Measurements from ENCODE around the gene ACP2. TPM values are rescaled to one million over a fixed set of nuclear protein-coding genes. Genes with fewer than 3 reads are reported as not detected.

ACP2 gene
- total RNA-seq, 1 donor from 2014 or later, result 31.6 TPM

- ATAC-seq (no peak), DNase-seq (no peak)
- Histone ChIP-seq H3K4me1 (peaks cover 35% of the 10 kb centered on the region), H3K27me3 (no peaks in the 10 kb centered on the region), H3K27ac (no peak overlapping the region), H3K9me3 (no peaks in the 10 kb centered on the region), H3K36me3 (peaks cover 34% of the 10 kb centered on the region), H3K4me3 (peak overlapping the region; percentile 80)
- intact Hi-C loops (cut with DNase I), result loop anchor here (10.0 kb wide), 1 partner anchor 83 kb away; the partner anchor contains the start of gene MYBPC3
- TF ChIP-seq CTCF (IDR thresholded peaks at IDR 0.05), result no peak
Observed at GRCh38 chr11:47271961-47272661, 23.5 kb upstream of the ACP2 start.

- peak overlapping the region; percentile 80 for H3K4me3 ChIP-seq
- ATAC-seq (no peak), DNase-seq (no peak)
- TF ChIP-seq CTCF (IDR thresholded peaks at IDR 0.05), result no peak
- peaks cover 35% of the 10 kb centered on the region for H3K4me1 ChIP-seq
- peaks cover 26% of the 10 kb centered on the region for H3K36me3 ChIP-seq
- no peaks in the 10 kb centered on the region for H3K27me3 ChIP-seq
- no peaks in the 10 kb centered on the region for H3K9me3 ChIP-seq
- intact Hi-C loops (cut with DNase I), result loop anchor here (10.0 kb wide), 1 partner anchor 83 kb away; the partner anchor contains the start of gene MYBPC3
- peak overlapping the region; percentile 94 for H3K27ac ChIP-seq
Observed at GRCh38 chr11:47271328-47271727, 22.7 kb upstream of the ACP2 start.

- no peak for TF ChIP-seq CTCF (IDR thresholded peaks at IDR 0.05)
- Histone ChIP-seq H3K36me3 (peaks cover 19% of the 10 kb centered on the region), H3K27me3 (no peaks in the 10 kb centered on the region), H3K4me1 (peaks cover 35% of the 10 kb centered on the region), H3K4me3 (peak overlapping the region; percentile 80), H3K9me3 (no peaks in the 10 kb centered on the region), H3K27ac (peak overlapping the region; percentile 94)
- ATAC-seq (no peak), DNase-seq (peak; percentile 67)
- intact Hi-C loops (cut with DNase I), result loop anchor here (10.0 kb wide), 1 partner anchor 84 kb away; the partner anchor contains the start of gene MYBPC3
Observed at GRCh38 chr11:47270331-47271271, 22.0 kb upstream of the ACP2 start.

GRCh38 chr11:47269829-47270305 is 21.3 kb upstream of the ACP2 start, which contains the start of gene MADD:
Gene MADD, plus strand, starts transcription at chr11:47270133.
- Histone ChIP-seq H3K27ac (peak within 1 kb of the TSS; percentile 94), H3K4me1 (peaks cover 39% of the 10 kb centered on the region), H3K27me3 (no peaks in the 10 kb centered on the region), H3K9me3 (no peaks in the 10 kb centered on the region), H3K4me3 (peak within 1 kb of the TSS; percentile 80), H3K36me3 (peaks cover 11% of the 10 kb centered on the region)
- TF ChIP-seq CTCF (IDR thresholded peaks at IDR 0.05), result no peak
- ATAC-seq (peak; percentile 94), DNase-seq (peak; percentile 95)
- intact Hi-C loops (cut with DNase I), result loop anchor here (10.0 kb wide), 1 partner anchor 85 kb away; the partner anchor contains the start of gene MYBPC3

- intact Hi-C loops (cut with DNase I), result no loop called here
- peaks cover 5% of the 10 kb centered on the region for H3K36me3 ChIP-seq
- peak; percentile 96 for DNase-seq
- peak; percentile 94 for ATAC-seq
- peaks cover 39% of the 10 kb centered on the region for H3K4me1 ChIP-seq
- peak; percentile 32 for TF ChIP-seq CTCF (IDR thresholded peaks at IDR 0.05)
- peak overlapping the region; percentile 80 for H3K4me3 ChIP-seq
- no peaks in the 10 kb centered on the region for H3K9me3 ChIP-seq
- H3K27me3 ChIP-seq, result no peaks in the 10 kb centered on the region
- peak overlapping the region; percentile 94 for H3K27ac ChIP-seq
Observed at GRCh38 chr11:47269002-47269828, 20.6 kb upstream of the ACP2 start.

Data from upper lobe of right lung (tissue), 1 donor.